K562 (cell line): Measurements from ENCODE around the gene DPP8. TPM values are rescaled to one million over a fixed set of nuclear protein-coding genes. Genes with fewer than 3 reads are reported as not detected.

Source experiments
- CREB3L1 ChIP-seq: fragments of 450-650 bp; IDR thresholded peaks from 2 replicates; pipeline ENCODE4 v1.6.1; 2014; ENCODE audit warnings: low read depth, mild to moderate bottlenecking, moderate library complexity, borderline replicate concordance
- E2F3 ChIP-seq: fragments of 250-450 bp; sonication (Bioruptor Pico); IDR thresholded peaks from 2 replicates; pipeline ENCODE4 v1.4.0; 2020; ENCODE audit warnings: mild to moderate bottlenecking
- E2F8 ChIP-seq: fragments of 450-650 bp; IDR thresholded peaks from 2 replicates; pipeline ENCODE4 v1.7.1; 2018; ENCODE audit warnings: mild to moderate bottlenecking, low read depth; ENCODE audit not compliant: partially characterized antibody
- ETV1 ChIP-seq: fragments of 450-650 bp; conservative IDR thresholded peaks from 2 replicates; pipeline ENCODE4 v1.6.1; 2016; ENCODE audit warnings: missing genetic modification characterization, control low read depth, low read depth, missing compliant biosample characterization
- FOSL1 ChIP-seq: fragments of 200-800 bp; sonication (Bioruptor generic); conservative IDR thresholded peaks from 2 replicates; pipeline ENCODE4 v1.6.1; 2016; ENCODE audit warnings: missing genetic modification characterization, missing compliant biosample characterization
- PHTF2 ChIP-seq: fragments of 250-450 bp; sonication (Bioruptor Pico); IDR thresholded peaks from 2 replicates; pipeline ENCODE4 v1.5.0; 2021; ENCODE audit warnings: mild to moderate bottlenecking
- PREB ChIP-seq: sonication (generic); formaldehyde crosslinking; IDR thresholded peaks from 2 replicates; pipeline ENCODE4 v1.8.1; 2023; ENCODE audit warnings: mild to moderate bottlenecking, missing genetic modification reagents
- RB1 ChIP-seq: fragments of 450-650 bp; IDR thresholded peaks from 2 replicates; pipeline ENCODE4 v1.6.1; 2017; ENCODE audit warnings: low read depth, mild to moderate bottlenecking
- SNRNP70 ChIP-seq: fragments of 200-400 bp; formaldehyde crosslinking; optimal IDR thresholded peaks from 2 replicates; pipeline ENCODE3; 2017; ENCODE audit warnings: low read depth, low read length
- TAF1 ChIP-seq: IDR thresholded peaks from 2 replicates; pipeline ENCODE4 v1.6.1; 2011; ENCODE audit warnings: mild to moderate bottlenecking, low read length, moderate library complexity; ENCODE audit not compliant: insufficient read depth, control insufficient read depth, severe bottlenecking; ENCODE audit errors: extremely low read depth
- TFAM ChIP-seq: fragments of 250-450 bp; sonication (Bioruptor Pico); conservative IDR thresholded peaks from 2 replicates; pipeline ENCODE4 v1.5.0; 2021; ENCODE audit warnings: mild to moderate bottlenecking, moderate library complexity
- ZNF384 ChIP-seq: IDR thresholded peaks from 2 replicates; pipeline ENCODE4 v1.6.1; 2012; ENCODE audit warnings: low read depth, low read length, improper control_type of control experiment
- ZNF431 ChIP-seq: sonication (generic); formaldehyde crosslinking; IDR thresholded peaks from 2 replicates; pipeline ENCODE4 v1.8.0; 2022; ENCODE audit warnings: mild to moderate bottlenecking, missing genetic modification reagents
- ZNF644 ChIP-seq: fragments of 200-800 bp; sonication (Bioruptor generic); IDR thresholded peaks from 2 replicates; pipeline ENCODE4 v1.6.1; 2016; ENCODE audit warnings: low read depth, missing genetic modification characterization, missing compliant biosample characterization
- polyA plus RNA-seq, 8 experiments: library from polyadenylated mRNA; depleted of rRNA in 4 of 8; stranded (reverse) in 5 of 8; unstranded in 3 of 8; fragments of >200 nt; fragmentation: Nextera tagmentation in 2 of 8; fragmentation: Illumina TruSeq in 1 of 8; extraction: Ambion mirVana in 2 of 8; extraction: Trizol in 1 of 8; gene quantifications; 2 replicates each; pipeline versions ENCODE4 v1.2.1 to v1.2.3, GENCODE V29; 2011 to 2014; ENCODE audit warnings: inconsistent platforms in 1 of 8, missing spikeins in 1 of 8
- total RNA-seq, 7 experiments: library from RNA; depleted of rRNA in 6 of 7; stranded (reverse); fragments of >200 nt in 6 of 7; fragmentation: Illumina TruSeq in 2 of 7; extraction: Trizol in 2 of 7; gene quantifications; 2 replicates each; pipeline versions ENCODE4 v1.2.1 to v1.2.3, GENCODE V29; 2011 to 2021; ENCODE audit warnings: low replicate concordance in 1 of 7

DPP8 gene
- total and polyA plus RNA-seq, 9 of the 15 experiments (the other 6 are each of a cell fraction or from before 2014, with no cell fraction given) = 5.5 to 36.7 (median 20.7) TPM

- no peak for TF ChIP-seq E2F8
- no peak for TF ChIP-seq PHTF2
- TF ChIP-seq TAF1 = no peak
- TF ChIP-seq FOSL1 (tag) = peak; percentile 78
- TF ChIP-seq ETV1 (tag) = no peak
- TF ChIP-seq ZNF384 = no peak
- TF ChIP-seq ZNF644 (tag) = no peak
- TF ChIP-seq ZNF431 (CRISPR knock-in tag) = no peak
- no peak for TF ChIP-seq TFAM (CRISPR knock-in tag)
- TF ChIP-seq RB1 = no peak
- TF ChIP-seq CREB3L1 = no peak
- TF ChIP-seq E2F3 = no peak
- TF ChIP-seq PREB (CRISPR knock-in tag) = no peak
- no peak for TF ChIP-seq SNRNP70
Observed at GRCh38 chr15:65532738-65533051, 15.2 kb upstream of the DPP8 start (continued).
